Thoracic aorta (tissue), 2 donors: ENCODE measurements around the gene NRP1. TPM values are rescaled to one million over a fixed set of nuclear protein-coding genes. Genes with fewer than 3 reads are reported as not detected.

Source experiments
- ATAC-seq: fragments of 150-250 bp; one replicate; pipeline ENCODE4 v1.8.0; 2017; ENCODE audit warnings: low read depth; ENCODE audit not compliant: insufficient number of reproducible peaks, low FRiP score
- DNase-seq: peaks from one replicate; pipeline ENCODE4 v3.0.0-alpha.2; 2020; ENCODE audit warnings: low spot score
- H3K27ac ChIP-seq, 2 donors: fragments of 200-600 bp; sonication (generic); 1 replicate in 1 of 2; 2 replicates in 1 of 2; pipeline ENCODE4 v1.5.1; 2016; ENCODE audit warnings: mild to moderate bottlenecking in 2 of 2, moderate library complexity in 2 of 2
- H3K27me3 ChIP-seq: fragments of 200-600 bp; sonication (generic); replicated peaks from 2 replicates; pipeline ENCODE4 v1.6.0; 2016; ENCODE audit warnings: mild to moderate bottlenecking; ENCODE audit not compliant: insufficient read depth
- H3K36me3 ChIP-seq: fragments of 200-600 bp; sonication (generic); one replicate; pipeline ENCODE4 v1.5.1; 2016
- H3K4me1 ChIP-seq, 2 donors: fragments of 200-600 bp; sonication (generic); 1 replicate in 1 of 2; 2 replicates in 1 of 2; pipeline versions ENCODE4 v1.5.1 to v1.6.0; 2016; ENCODE audit warnings: low read depth in 2 of 2, mild to moderate bottlenecking in 1 of 2; ENCODE audit not compliant: control insufficient read depth in 1 of 2
- H3K4me3 ChIP-seq: fragments of 200-600 bp; sonication (generic); 2 replicates; pipeline ENCODE4 v1.5.1; 2016; ENCODE audit warnings: mild to moderate bottlenecking
- H3K9me3 ChIP-seq: fragments of 200-600 bp; sonication (generic); 2 replicates; pipeline ENCODE4 v1.5.1; 2016
- CTCF ChIP-seq: fragments of 200-600 bp; sonication (generic); IDR thresholded peaks from one replicate; pipeline ENCODE4 v1.5.1; 2019; ENCODE audit warnings: antibody characterized with exemption
- total RNA-seq, 2 donors: library from RNA; depleted of rRNA; stranded (reverse); fragments of >200 nt; gene quantifications; one replicate each; pipeline versions ENCODE4 v1.1.0 to v1.2.3, GENCODE V29; 2016

NRP1 gene
- total RNA-seq, 2 donors from 2014 or later = 66.9 to 117 TPM

DNA sequence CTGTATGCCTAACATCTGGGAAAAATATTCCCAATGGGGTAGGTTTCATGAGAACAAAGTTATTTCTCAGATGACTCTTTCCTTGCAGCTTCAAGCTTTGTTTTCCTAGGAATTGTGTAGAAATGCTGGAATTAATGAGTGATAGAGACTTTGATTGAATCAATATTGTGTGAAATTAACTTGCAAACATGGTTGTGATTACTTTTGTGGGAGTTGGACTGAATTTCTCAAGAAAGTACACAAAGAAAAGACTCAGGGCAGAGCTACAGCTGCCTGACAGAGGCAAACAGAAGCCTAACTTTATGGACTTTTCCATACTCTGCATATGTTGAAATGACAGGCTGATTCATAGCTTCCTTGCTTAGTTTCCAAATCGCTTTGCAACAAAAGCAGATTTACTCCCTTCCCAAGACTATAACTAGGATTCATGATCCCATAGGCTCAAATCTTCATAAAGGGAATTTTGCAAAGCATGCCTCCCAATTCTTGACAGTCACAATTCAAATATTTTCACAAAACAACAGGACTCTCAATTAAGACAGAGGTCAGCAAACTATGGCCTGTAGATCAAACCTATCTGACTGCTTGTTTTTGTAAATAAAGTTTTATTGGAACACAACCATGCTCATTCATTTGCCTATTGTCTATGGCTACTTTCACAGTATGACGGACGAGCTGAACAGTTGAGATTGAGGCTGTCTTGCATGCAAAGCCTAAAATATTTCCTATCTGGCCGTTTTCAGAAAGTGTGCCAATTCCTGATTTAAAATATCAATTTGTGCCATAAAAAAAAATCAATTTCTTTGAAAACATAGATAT lies 27.6 kb downstream of the NRP1 start:
- Histone ChIP-seq H3K27ac (no peak overlapping the region), H3K36me3 (no peaks in the 10 kb centered on the region), H3K4me3 (no peak overlapping the region), H3K27me3 (no peaks in the 10 kb centered on the region), H3K9me3 (no peaks in the 10 kb centered on the region), H3K4me1 (peaks cover 7 to 30% of the 10 kb centered on the region in 2 donors)
- DNase-seq (no peak), ATAC-seq (no peak)
- no peak for TF ChIP-seq CTCF

GRCh38 chr10:33306126-33306525 lies 28.3 kb downstream of the NRP1 start:
- peaks cover 7 to 34% of the 10 kb centered on the region in 2 donors for H3K4me1 ChIP-seq

DNA sequence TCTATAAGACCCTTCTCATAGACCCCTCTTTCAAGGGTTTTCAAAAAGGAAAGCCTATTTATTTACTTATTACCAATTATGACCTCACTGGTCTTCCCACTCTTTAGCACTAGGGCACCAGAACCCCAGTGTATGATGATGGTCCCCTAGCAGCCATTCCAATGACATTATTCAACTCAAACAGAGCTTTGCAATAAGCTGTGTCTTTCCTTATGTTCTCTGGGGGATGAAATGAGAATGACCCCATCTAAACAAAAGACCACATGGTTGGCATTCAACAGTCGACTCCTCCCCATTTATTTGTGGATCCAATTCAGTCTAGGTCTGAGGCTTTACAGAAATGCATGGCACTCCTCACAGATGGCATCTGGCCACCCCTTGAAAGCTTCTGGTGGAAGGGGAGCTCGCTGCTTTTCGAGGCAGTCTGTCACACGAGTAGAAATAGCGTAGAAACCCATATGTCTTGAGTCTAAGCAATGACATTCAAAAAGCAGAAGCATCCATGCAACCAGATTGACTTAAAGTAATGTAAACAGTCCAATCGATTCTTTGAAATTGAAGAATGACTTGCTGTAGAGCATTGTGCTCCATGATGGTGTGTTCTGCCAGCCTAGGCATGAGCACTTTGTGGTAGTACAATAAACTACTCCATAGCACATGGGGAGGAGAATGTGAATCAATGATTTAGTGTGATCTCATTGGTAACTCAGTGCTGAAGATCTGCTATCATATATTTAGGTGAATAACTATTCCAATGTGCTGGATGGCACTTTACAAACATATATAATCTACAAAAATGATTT lies 29.8 kb downstream of the NRP1 start:
- Histone ChIP-seq H3K9me3 (no peaks in the 10 kb centered on the region), H3K27ac (no peak overlapping the region), H3K36me3 (no peaks in the 10 kb centered on the region), H3K27me3 (no peaks in the 10 kb centered on the region), H3K4me3 (no peak overlapping the region), H3K4me1 (peaks cover 7 to 35% of the 10 kb centered on the region in 2 donors)
- TF ChIP-seq CTCF = no peak
- DNase-seq (no peak), ATAC-seq (no peak)

More at GRCh38 chr10:33306126-33306525, 28.3 kb downstream of the NRP1 start:
- H3K27me3 ChIP-seq = no peaks in the 10 kb centered on the region
- H3K4me3 ChIP-seq = no peak overlapping the region
- no peaks in the 10 kb centered on the region for H3K36me3 ChIP-seq
- TF ChIP-seq CTCF = no peak
- no peaks in the 10 kb centered on the region for H3K9me3 ChIP-seq
- DNase-seq = no peak
- no peak overlapping the region for H3K27ac ChIP-seq
- no peak for ATAC-seq

DNA sequence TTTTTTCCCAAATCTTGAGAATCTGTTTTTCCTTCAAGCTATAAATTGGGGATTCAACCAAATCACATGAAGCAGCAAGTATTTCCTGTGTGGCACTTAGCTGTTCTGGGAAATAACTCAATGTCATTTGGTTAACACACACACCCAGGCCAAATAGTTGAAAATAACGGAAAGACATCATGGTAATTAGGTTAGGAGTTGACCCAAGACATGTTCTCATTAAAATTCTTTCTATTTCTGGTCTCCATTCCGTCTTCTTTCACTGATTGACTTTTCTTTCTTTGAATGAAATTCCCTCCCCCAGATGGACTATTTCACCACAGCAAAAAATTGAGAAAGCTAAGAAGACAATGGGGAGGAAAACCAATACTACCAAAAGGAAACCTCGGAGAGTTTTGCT lies 30.5 kb downstream of the NRP1 start:
- DNase-seq = no peak
- Histone ChIP-seq H3K4me1 (peaks cover 7 to 41% of the 10 kb centered on the region in 2 donors), H3K9me3 (no peaks in the 10 kb centered on the region), H3K36me3 (no peaks in the 10 kb centered on the region), H3K27ac (no peak overlapping the region), H3K4me3 (no peak overlapping the region), H3K27me3 (no peaks in the 10 kb centered on the region)
- no peak for ATAC-seq
- TF ChIP-seq CTCF = no peak

- Histone ChIP-seq H3K4me1 (peaks cover 12 to 58% of the 10 kb centered on the region in 2 donors), H3K36me3 (no peaks in the 10 kb centered on the region), H3K4me3 (no peak overlapping the region), H3K9me3 (no peaks in the 10 kb centered on the region), H3K27me3 (no peaks in the 10 kb centered on the region), H3K27ac (no peak overlapping the region)
- DNase-seq = no peak
- no peak for ATAC-seq
- no peak for TF ChIP-seq CTCF
Observed at GRCh38 chr10:33302208-33302829, 32.1 kb downstream of the NRP1 start.
